Measurements from ENCODE around the gene PIEZO1. TPM values are rescaled to one million over a fixed set of nuclear protein-coding genes. Genes with fewer than 3 reads are reported as not detected.

Gene PIEZO1
- total and polyA plus RNA-seq, 9 of the 15 experiments (the other 6 are each of a cell fraction or from before 2014, with no cell fraction given) = 3.6 to 432 (median 131) TPM

DNA sequence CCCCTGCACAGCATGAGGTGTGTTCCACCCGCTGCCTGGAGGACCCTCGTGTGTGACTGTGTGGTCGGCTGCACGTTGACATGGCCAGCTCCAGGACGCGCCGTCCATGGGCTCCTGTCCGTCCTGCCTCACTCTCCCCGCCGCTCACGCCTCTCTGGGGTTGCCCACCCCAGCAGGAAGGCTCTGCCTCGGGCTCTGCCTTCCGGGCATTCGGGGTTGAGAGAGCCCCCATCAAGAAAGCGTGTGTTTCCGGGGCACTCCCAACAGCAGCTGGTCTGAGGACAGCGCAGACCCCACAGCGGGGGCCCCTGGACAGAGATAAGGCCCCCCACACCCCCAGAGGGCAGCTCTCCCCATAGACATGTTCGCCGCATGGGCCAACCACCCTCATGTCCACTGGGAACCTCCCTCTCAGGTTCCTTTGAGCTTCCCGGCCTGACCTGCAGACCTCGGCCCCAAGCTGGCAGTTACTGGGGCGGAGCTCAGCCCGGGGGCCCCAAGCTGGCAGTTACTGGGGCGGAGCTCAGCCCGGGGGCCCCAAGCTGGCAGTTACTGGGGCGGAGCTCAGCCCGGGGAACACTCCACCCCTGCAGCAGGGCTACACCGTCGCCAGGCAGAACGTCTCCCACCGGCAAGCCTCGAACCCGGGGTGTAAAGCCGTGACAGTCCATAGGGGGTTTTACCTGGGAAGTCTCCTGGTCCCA, 8.4 kb upstream of the PIEZO1 start:
- ATAC-seq = no peak

More for the DNA sequence above, 8.4 kb upstream of the PIEZO1 start:
- intact Hi-C loops (cut with micrococcal nuclease) = no loop called here
- ChIA-PET POLR2A (interaction anchor here (0.6 to 2.9 kb wide), 10 partner anchors 8 to 268 kb away, joined by 3 to 18 read pairs (median 4); partner anchors contain the start of genes APRT and PIEZO1), CTCF (ENCODE audit: low intra/inter-chr PET ratio) (no interaction called here)
- Histone ChIP-seq H3K4me1 (replicated peaks in 1 of 2; ENCODE audit: control insufficient read depth in 2 of 2, insufficient read depth in 2 of 2, low read length in 2 of 2) (peaks cover 11 to 43% of the 10 kb centered on the region in 2 experiments), H3K4me3 (no peak overlapping the region), H3K36me3 (ENCODE audit: control insufficient read depth, insufficient read depth, low read length) (no peaks in the 10 kb centered on the region; the same call in 2 of the 3 replicates), H3K9me1 (ENCODE audit: control insufficient read depth, insufficient read depth, low read length) (no peaks in the 10 kb centered on the region), H3K4me2 (ENCODE audit: insufficient read depth, low read length) (no peak overlapping the region), H3K9me3 (replicated peaks; ENCODE audit: control insufficient read depth, insufficient read depth, low read depth, low read length) (no peaks in the 10 kb centered on the region; the same call in 1 of the 2 replicates), H3K9ac (ENCODE audit: insufficient read depth in 1 of 2, low read depth in 2 of 2, low read length in 2 of 2) (peak overlapping the region in 1 of 2 experiments; percentile 66; a peak in 2 of 4 replicates), H2AFZ (ENCODE audit: low read depth, low read length) (no peak overlapping the region), H4K20me1 (replicated peaks; ENCODE audit: control insufficient read depth, insufficient read depth, low read length) (no peaks in the 10 kb centered on the region), H3K27ac (ENCODE audit: extremely low read depth, low read depth, low read length) (no peak overlapping the region), H3K27me3 (ENCODE audit: control insufficient read depth in 2 of 2, insufficient read depth in 2 of 2, low read length in 2 of 2) (no peaks in the 10 kb centered on the region), H3K79me2 (ENCODE audit: control insufficient read depth, insufficient read depth, low read length) (no peaks in the 10 kb centered on the region)
- WGBS (ENCODE audit: insufficient coverage, low coverage, missing lambda C conversion rate) = 64% methylated on average over 34 of the region's 35 CpGs
- in situ Hi-C loops (cut with MboI) = no loop called here
- BruUV-seq (replicated peaks) = no TSS peak
- no peak for TF ChIP-seq MEF2D (tag; conservative IDR thresholded peaks at IDR 0.05; ENCODE audit: low read depth)
- no peak for TF ChIP-seq SIX5 (IDR thresholded peaks at IDR 0.05; ENCODE audit: borderline replicate concordance in 1 of 2, insufficient read depth in 1 of 2, low read depth in 1 of 2, low read length in 2 of 2)
- TF ChIP-seq RBFOX2 (IDR thresholded peaks at IDR 0.05; ENCODE audit: low read depth, low read length) = peak; percentile 25; the same call in 1 of the 2 replicates
- TF ChIP-seq, protein P1, sequence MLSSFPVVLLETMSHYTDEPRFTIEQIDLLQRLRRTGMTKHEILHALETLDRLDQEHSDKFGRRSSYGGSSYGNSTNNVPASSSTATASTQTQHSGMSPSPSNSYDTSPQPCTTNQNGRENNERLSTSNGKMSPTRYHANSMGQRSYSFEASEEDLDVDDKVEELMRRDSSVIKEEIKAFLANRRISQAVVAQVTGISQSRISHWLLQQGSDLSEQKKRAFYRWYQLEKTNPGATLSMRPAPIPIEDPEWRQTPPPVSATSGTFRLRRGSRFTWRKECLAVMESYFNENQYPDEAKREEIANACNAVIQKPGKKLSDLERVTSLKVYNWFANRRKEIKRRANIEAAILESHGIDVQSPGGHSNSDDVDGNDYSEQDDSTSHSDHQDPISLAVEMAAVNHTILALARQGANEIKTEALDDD (IDR thresholded peaks at IDR 0.05) = no peak
- TF ChIP-seq, protein P2, sequence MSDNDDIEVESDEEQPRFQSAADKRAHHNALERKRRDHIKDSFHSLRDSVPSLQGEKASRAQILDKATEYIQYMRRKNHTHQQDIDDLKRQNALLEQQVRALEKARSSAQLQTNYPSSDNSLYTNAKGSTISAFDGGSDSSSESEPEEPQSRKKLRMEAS (CRISPR knock-in tag; IDR thresholded peaks at IDR 0.05) = 0 out of 2 replicates have a peak, but pooled peaks have one; percentile 5
- no peak for DNase-seq (ENCODE audit: extremely low read depth in 1 of 4, low spot score in 3 of 4)
- FAIRE-seq = no peak
